Ovary (tissue), 9 donors: ENCODE data around the gene GLA. TPM values are rescaled to one million over a fixed set of nuclear protein-coding genes. Genes with fewer than 3 reads are reported as not detected.

Experiments
- DNase-seq, 5 donors: peaks; one replicate each; pipeline ENCODE4 v3.0.0-alpha.2; 2019 to 2020
- H3K27ac ChIP-seq, 2 donors: fragments of 200-600 bp; one replicate each; pipeline versions ENCODE4 v1.5.1 to v1.8.0; 2019 to 2022
- H3K27me3 ChIP-seq: fragments of 200-600 bp; one replicate; pipeline ENCODE4 v1.8.0; 2022
- H3K36me3 ChIP-seq: fragments of 200-600 bp; sonication (generic); one replicate; pipeline ENCODE4 v1.5.1; 2019
- H3K4me1 ChIP-seq: one replicate; pipeline ENCODE4 v1.8.1; 2013; ENCODE audit warnings: mild to moderate bottlenecking, moderate library complexity; ENCODE audit not compliant: insufficient read depth
- H3K4me3 ChIP-seq: fragments of 200-600 bp; sonication (generic); one replicate; pipeline ENCODE4 v1.5.1; 2017
- H3K9me3 ChIP-seq, 2 donors: fragments of 200-600 bp in 1 of 2; sonication (generic) in 1 of 2; one replicate each; pipeline versions ENCODE4 v1.5.1 to v1.8.1; 2013 to 2019; ENCODE audit warnings: mild to moderate bottlenecking in 1 of 2, moderate library complexity in 1 of 2
- EP300 ChIP-seq: sonication (generic); formaldehyde crosslinking; IDR thresholded peaks from one replicate; pipeline ENCODE4 v1.6.1; 2017; ENCODE audit warnings: antibody characterized with exemption
- POLR2A ChIP-seq: fragments of 450-650 bp; IDR thresholded peaks from one replicate; pipeline ENCODE4 v1.6.1; 2017; ENCODE audit warnings: antibody characterized with exemption, mild to moderate bottlenecking, moderate library complexity
- WGBS, 3 donors: extraction: QIAGEN DNeasy Blood & Tissue Kit in 1 of 3; methylation state at CpG; one replicate each; pipeline versions ENCODE4 v1.1.5 to v1.1.7; 2013 to 2017; 5-methylcytosine and 5-hydroxymethylcytosine counted together
- intact Hi-C, 4 donors: fragments of 100-400 bp; cut with DNase I; formaldehyde crosslinking; loops; one replicate each; pipeline versions ENCODE4 v1.11.0 to v1.15.1; 2022 to 2023
- polyA plus RNA-seq, 2 donors: library from polyadenylated mRNA; stranded (reverse); fragments of 200-250 nt in 1 of 2; fragments of 350-450 nt in 1 of 2; fragmentation: Illumina TruSeq in 1 of 2; extraction: RNeasy Lipid Tissue Mini Kit (QIAGEN cat#74804) in 1 of 2; gene quantifications; one replicate each; pipeline ENCODE4 v1.2.3, GENCODE V29; 2013 to 2014
- total RNA-seq, 7 donors: library from RNA; depleted of rRNA in 2 of 7; stranded (reverse); fragments of >200 nt in 2 of 7; fragmentation: NEBNext Ultra II Directional in 3 of 7; extraction: Animal tissue kit (Norgen Biotek cat#: 25700) in 3 of 7; gene quantifications; one replicate each; pipeline versions ENCODE4 v1.1.0 to v1.2.4, GENCODE V29; 2016 to 2023
- TF ChIP-seq, protein P1 (sequence below), 3 donors: fragments of 450-650 bp in 2 of 3; fragments of 200-600 bp in 1 of 3; IDR thresholded peaks; one replicate each; pipeline versions ENCODE4 v1.5.1 to v1.8.0; 2016 to 2022; ENCODE audit warnings: antibody characterized with exemption in 3 of 3, mild to moderate bottlenecking in 1 of 3
- donor health status: DM: no; HTN: no; CAD: no; lungs with moderate emphysema.
- donor health status: DM: no; HTN: no; CAD: no.
- donor health status: Bipolar disorder and iron deficiency.
- donor health status: DM: yes; HTN: yes; CAD: no.
- donor health status: DM: no; HTN: no; CAD: no.
- donor health status: DM: yes; HTN: yes; CAD: no.

Gene GLA
- total and polyA plus RNA-seq, 9 donors, result 10.1 to 29.9 (median 17.0) TPM

DNA sequence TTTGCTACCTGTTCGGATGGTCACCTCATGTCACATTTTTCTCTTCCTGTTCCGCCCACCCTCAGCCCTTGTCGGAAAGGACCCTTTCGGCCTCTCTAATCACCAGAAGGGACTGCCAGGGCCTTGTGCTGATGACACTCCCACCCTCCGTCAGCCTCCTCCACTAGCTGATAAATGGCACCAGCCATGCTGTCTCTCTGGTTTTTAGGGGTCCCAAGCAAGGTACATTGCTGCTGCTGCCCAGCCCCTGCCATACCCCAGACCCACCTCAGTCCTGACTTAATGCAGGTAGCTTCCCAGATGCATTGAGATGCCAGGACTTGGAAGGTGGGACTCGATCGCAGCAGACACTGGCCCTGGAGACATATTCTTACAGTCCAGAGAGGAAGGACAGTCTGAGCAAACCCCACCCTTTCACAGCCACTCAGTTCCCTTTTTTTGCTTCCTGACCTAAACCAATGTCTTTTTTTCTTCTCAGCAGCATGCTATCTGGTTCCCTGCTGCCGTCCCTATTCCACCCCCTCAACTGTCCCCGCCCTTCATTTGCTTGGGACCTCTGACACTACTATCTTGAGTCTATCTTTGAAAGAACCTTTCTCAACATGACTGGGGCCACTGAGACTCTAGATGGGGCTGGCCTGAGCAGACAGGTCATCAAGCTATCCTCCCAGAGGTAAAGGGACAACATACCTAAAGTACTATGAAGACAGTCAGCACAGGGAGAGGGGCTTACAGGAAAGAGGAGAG is 21.8 kb downstream of the GLA start, which contains the start of gene BTK:
TSS of gene BTK (minus strand) at position 397 of the 747 bp plus-strand sequence. CDS start 10,907 bp downstream, outside the sequence.
- TF ChIP-seq POLR2A, result no peak
- TF ChIP-seq EP300, result no peak
- TF ChIP-seq, protein P1, sequence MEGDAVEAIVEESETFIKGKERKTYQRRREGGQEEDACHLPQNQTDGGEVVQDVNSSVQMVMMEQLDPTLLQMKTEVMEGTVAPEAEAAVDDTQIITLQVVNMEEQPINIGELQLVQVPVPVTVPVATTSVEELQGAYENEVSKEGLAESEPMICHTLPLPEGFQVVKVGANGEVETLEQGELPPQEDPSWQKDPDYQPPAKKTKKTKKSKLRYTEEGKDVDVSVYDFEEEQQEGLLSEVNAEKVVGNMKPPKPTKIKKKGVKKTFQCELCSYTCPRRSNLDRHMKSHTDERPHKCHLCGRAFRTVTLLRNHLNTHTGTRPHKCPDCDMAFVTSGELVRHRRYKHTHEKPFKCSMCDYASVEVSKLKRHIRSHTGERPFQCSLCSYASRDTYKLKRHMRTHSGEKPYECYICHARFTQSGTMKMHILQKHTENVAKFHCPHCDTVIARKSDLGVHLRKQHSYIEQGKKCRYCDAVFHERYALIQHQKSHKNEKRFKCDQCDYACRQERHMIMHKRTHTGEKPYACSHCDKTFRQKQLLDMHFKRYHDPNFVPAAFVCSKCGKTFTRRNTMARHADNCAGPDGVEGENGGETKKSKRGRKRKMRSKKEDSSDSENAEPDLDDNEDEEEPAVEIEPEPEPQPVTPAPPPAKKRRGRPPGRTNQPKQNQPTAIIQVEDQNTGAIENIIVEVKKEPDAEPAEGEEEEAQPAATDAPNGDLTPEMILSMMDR (IDR thresholded peaks at IDR 0.05), result no peak
- H3K9me3 ChIP-seq, result no peaks in the 10 kb centered on the region
- intact Hi-C loops, result no loop called here
- no peaks in the 10 kb centered on the region for H3K36me3 ChIP-seq
- DNase-seq, result no peak
- no peaks in the 10 kb centered on the region for H3K27me3 ChIP-seq
- H3K4me1 ChIP-seq, result no peaks in the 10 kb centered on the region
- no peak within 1 kb of the TSS for H3K4me3 ChIP-seq
- H3K27ac ChIP-seq, result no peak within 1 kb of the TSS
- WGBS, 3 donors, result 66 to 75% (median 69%) methylated on average over 9 of the region's 9 CpGs

DNA sequence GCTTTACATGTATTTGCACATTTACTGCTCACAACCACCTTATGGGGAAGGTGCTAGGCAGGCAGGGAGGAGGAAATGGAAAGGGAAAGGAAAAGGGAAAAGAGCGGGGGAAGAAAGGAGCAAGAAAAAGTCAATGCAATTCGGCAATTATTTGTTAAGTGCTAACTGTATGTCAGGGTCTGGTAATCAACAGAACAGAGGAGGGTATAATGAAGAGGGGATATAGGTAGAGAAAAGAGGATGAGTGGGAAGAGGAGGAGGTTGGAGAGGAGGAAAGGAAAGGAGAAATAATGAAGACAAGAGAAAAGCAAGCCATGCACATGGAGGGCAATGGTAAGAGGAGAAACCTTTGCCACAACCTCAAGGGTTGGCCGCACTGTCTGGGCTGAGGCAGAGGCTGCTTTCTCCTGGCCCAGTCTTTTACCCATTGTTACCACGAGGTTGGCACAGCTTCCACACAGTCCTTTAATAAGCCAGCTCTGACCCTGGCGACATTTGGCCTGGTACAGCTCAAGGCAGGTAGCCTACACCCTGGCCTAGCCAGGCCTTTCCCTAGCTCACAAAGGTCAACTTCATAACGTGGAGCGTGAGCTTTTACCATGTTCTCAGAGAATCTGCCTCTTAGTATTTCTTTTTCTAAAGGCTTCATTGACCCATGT is 22.6 kb downstream of the GLA start:
- H3K4me1 ChIP-seq, result no peaks in the 10 kb centered on the region
- no peaks in the 10 kb centered on the region for H3K9me3 ChIP-seq
- no peaks in the 10 kb centered on the region for H3K36me3 ChIP-seq
- H3K27me3 ChIP-seq, result no peaks in the 10 kb centered on the region
- H3K27ac ChIP-seq, result no peak overlapping the region
- TF ChIP-seq POLR2A (no peak), EP300 (no peak)
- TF ChIP-seq, protein P1 (IDR thresholded peaks at IDR 0.05), result no peak
- H3K4me3 ChIP-seq, result no peak overlapping the region
- WGBS, 3 donors, result 68 to 77% (median 72%) methylated on average over 7 of the region's 7 CpGs
- intact Hi-C loops, result no loop called here
- DNase-seq, result no peak

DNA sequence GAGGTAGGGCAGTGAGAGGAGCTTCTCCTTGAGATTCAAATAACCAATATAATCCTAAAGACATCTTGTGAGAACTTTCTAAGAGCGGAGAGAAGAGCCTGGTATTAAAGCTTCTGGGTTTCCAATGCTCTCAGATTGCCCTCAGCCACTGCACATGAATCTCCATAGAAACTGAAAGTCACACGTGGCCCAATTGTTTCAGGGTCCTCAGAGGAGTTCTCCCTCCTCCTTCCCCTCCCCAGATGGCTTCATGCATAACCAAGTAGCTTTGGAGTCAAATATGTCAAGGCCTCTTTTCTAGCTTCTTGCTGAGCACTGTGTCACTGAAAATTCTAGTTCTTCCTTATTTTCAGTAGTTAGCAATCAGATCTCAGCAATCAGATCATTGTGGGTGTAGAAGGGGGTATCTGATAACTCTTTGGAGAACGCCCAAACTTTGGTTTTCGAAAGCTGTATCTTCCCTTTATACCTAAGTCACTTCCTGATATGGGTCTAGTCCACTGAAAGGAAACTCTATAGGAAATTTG is 24.0 kb downstream of the GLA start:
- Histone ChIP-seq H3K27me3 (no peaks in the 10 kb centered on the region), H3K4me3 (no peak overlapping the region), H3K27ac (no peak overlapping the region), H3K9me3 (no peaks in the 10 kb centered on the region), H3K4me1 (no peaks in the 10 kb centered on the region), H3K36me3 (no peaks in the 10 kb centered on the region)
- TF ChIP-seq EP300 (no peak), POLR2A (no peak)
- TF ChIP-seq, protein P1 (IDR thresholded peaks at IDR 0.05), result no peak
- 56 to 61% (median 58%) methylated on average over 4 of the region's 4 CpGs for WGBS, 3 donors
- DNase-seq, result no peak
- intact Hi-C loops, result no loop called here

DNA sequence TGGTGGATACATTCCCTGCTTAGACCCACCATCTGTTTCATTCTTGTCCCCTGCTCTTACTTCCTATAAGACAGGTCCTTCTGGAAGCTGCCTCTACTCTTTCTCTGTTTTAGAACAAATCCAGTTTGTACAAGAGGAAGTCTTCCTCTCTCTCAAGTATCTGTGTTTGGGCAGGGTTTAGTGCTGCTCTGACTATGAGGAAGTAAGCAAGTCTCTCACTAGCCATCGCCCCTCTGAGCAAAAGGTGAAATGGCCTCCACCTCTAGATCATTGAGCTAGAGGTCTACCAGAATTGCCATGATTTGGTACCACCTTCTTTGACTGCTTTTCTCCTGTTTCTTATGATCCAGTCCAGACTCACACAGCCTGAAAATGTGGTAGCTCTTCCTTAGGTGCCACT is 30.2 kb downstream of the GLA start:
- no peak for DNase-seq
- WGBS, 3 donors, result 58 to 61% (median 60%) methylated on average over 1 of the region's 1 CpG
- H3K9me3 ChIP-seq, result no peaks in the 10 kb centered on the region
- intact Hi-C loops, result no loop called here
- H3K27ac ChIP-seq, result no peak overlapping the region
- no peaks in the 10 kb centered on the region for H3K4me1 ChIP-seq
- H3K27me3 ChIP-seq, result no peaks in the 10 kb centered on the region
- H3K36me3 ChIP-seq, result no peaks in the 10 kb centered on the region
- TF ChIP-seq, protein P1 (IDR thresholded peaks at IDR 0.05), result no peak
- TF ChIP-seq POLR2A (no peak), EP300 (no peak)
- no peak overlapping the region for H3K4me3 ChIP-seq
